Immature natural killer cell (primary cell): ENCODE data around the gene GOLGA8O. TPM values are rescaled to one million over a fixed set of nuclear protein-coding genes. Genes with fewer than 3 reads are reported as not detected.
"Not testable (repeated sequence)": the region's sequence is repeated elsewhere in the genome, so short reads cannot be mapped to it uniquely, and the experiment has no call there.

Experiments
- DNase-seq, 3 donors: peaks; one replicate each; pipeline ENCODE4 v3.0.0; 2022; ENCODE audit warnings: mixed read lengths in 1 of 3
- H3K27ac Mint-ChIP-seq, 6 donors: one replicate each; pipeline ENCODE4 v1.8.0; 2020; ENCODE audit warnings: mixed read lengths in 6 of 6, mild to moderate bottlenecking in 5 of 6, inconsistent platforms in 4 of 6, moderate library complexity in 3 of 6
- H3K27me3 Mint-ChIP-seq, 3 donors: one replicate each; pipeline ENCODE4 v1.8.0; 2020 to 2021; ENCODE audit warnings: low read depth in 3 of 3, mild to moderate bottlenecking in 3 of 3, mixed read lengths in 3 of 3, moderate library complexity in 3 of 3, inconsistent platforms in 1 of 3
- H3K36me3 Mint-ChIP-seq, 3 donors: one replicate each; pipeline ENCODE4 v1.8.0; 2020; ENCODE audit warnings: mixed read lengths in 3 of 3, inconsistent platforms in 2 of 3, mild to moderate bottlenecking in 2 of 3
- H3K4me1 Mint-ChIP-seq, 2 donors: one replicate each; pipeline ENCODE4 v1.8.0; 2020; ENCODE audit warnings: inconsistent platforms in 2 of 2, mild to moderate bottlenecking in 2 of 2, mixed read lengths in 2 of 2, moderate library complexity in 1 of 2
- H3K4me3 Mint-ChIP-seq, 5 donors: one replicate each; pipeline ENCODE4 v1.8.0; 2020; ENCODE audit warnings: mild to moderate bottlenecking in 5 of 5, mixed read lengths in 5 of 5, inconsistent platforms in 3 of 5, moderate library complexity in 3 of 5
- H3K9me3 Mint-ChIP-seq, 6 donors: one replicate each; pipeline ENCODE4 v1.8.0; 2020; ENCODE audit warnings: mild to moderate bottlenecking in 6 of 6, mixed read lengths in 6 of 6, inconsistent platforms in 4 of 6, moderate library complexity in 3 of 6
- polyA plus RNA-seq, 3 donors: library from polyadenylated mRNA; unstranded; fragments of 300-500 nt; fragmentation: Illumina TruSeq; gene quantifications; one replicate each; pipeline ENCODE4 v1.2.3, GENCODE V29; 2021

The GOLGA8O gene
- polyA plus RNA-seq, 3 donors from 2014 or later: 2.3 to 17.1 (median 7.1) TPM

GRCh38 chr15:32396522-32396921 lies 58.9 kb downstream of the GOLGA8O start:
- not testable (repeated sequence) for DNase-seq, H3K27me3 Mint-ChIP-seq, H3K27ac Mint-ChIP-seq, H3K36me3 Mint-ChIP-seq, H3K9me3 Mint-ChIP-seq, H3K4me3 Mint-ChIP-seq, H3K4me1 Mint-ChIP-seq

Other genes with a start within 250 kb of the GOLGA8O start
- gene GOLGA8K, start 52.3 kb downstream of the GOLGA8O start, polyA plus RNA-seq: not detected
- gene GOLGA8N, start 137.8 kb upstream of the GOLGA8O start, polyA plus RNA-seq: 1 to 10 TPM; 1.6 to 7.6 (median 1.9) TPM
- gene ARHGAP11A, start 159.9 kb upstream of the GOLGA8O start, polyA plus RNA-seq: 1 to 10 TPM in 2 of 3 donors, under 1 TPM in 1; 0.58 to 5.1 (median 1.7) TPM
- under 1 TPM in 1 of 3 donors, not detected in 2; 0.45 TPM for gene SCG5, start 186.1 kb upstream of the GOLGA8O start, polyA plus RNA-seq